IMR-90 (cell line): Measurements from ENCODE around the gene DMRTA1. TPM values are rescaled to one million over a fixed set of nuclear protein-coding genes. Genes with fewer than 3 reads are reported as not detected.

ENCODE experiments used
- ATAC-seq: fragments of 200-7000 bp; cut with Tn5 transposase; 2 replicates; pipeline ENCODE4 v1.9.1; 2020; ENCODE audit warnings: low read depth, mild to moderate bottlenecking, moderate library complexity
- BruUV-seq: library from RNA; stranded (reverse); fragments of 400-500 nt; replicated peaks from 2 replicates; lab custom pipeline; 2021; lab: Mats Ljungman, UMichigan
- CTCF ChIA-PET: fragments of 300-600 bp; formaldehyde crosslinking; extraction: SDS; loops from one replicate; lab custom pipeline; 2021; ENCODE audit warnings: antibody characterized with exemption; lab: Yijun Ruan, JAX
- POLR2A ChIA-PET: fragments of 300-600 bp; sonication (Branson Sonifier 250); formaldehyde crosslinking; loops from one replicate; lab custom pipeline; 2022; ENCODE audit warnings: antibody characterized with exemption; ENCODE audit not compliant: unreplicated experiment; lab: Charles Lee
- DNase-seq: peaks from one replicate; pipeline ENCODE4 v3.0.0; 2013
- H2AFZ ChIP-seq: replicated peaks from 2 replicates; pipeline ENCODE3; 2013; ENCODE audit warnings: low read length, mild to moderate bottlenecking; ENCODE audit not compliant: poor library complexity
- H2AK5ac ChIP-seq: 2 replicates; pipeline ENCODE4 v1.6.1; 2013; ENCODE audit warnings: low read depth, low read length, inconsistent platforms
- H2AK9ac ChIP-seq: replicated peaks from 2 replicates; pipeline ENCODE3; 2013; ENCODE audit warnings: mild to moderate bottlenecking, low read depth, low read length, moderate library complexity; ENCODE audit not compliant: poor library complexity
- H2BK120ac ChIP-seq: 2 replicates; pipeline ENCODE4 v1.6.1; 2013; ENCODE audit warnings: low read depth, low read length, inconsistent platforms
- H2BK15ac ChIP-seq: 3 replicates; pipeline ENCODE4 v1.6.1; 2013; ENCODE audit warnings: low read depth, low read length, inconsistent platforms
- H2BK20ac ChIP-seq: 2 replicates; pipeline ENCODE4 v1.6.1; 2013; ENCODE audit warnings: low read depth, mild to moderate bottlenecking, inconsistent platforms, low read length, moderate library complexity
- H2BK5ac ChIP-seq: 2 replicates; pipeline ENCODE4 v1.6.1; 2013; ENCODE audit warnings: mild to moderate bottlenecking, low read depth, low read length, inconsistent platforms; ENCODE audit not compliant: poor library complexity, severe bottlenecking
- H3K14ac ChIP-seq: replicated peaks from 2 replicates; pipeline ENCODE4 v1.6.1; 2013; ENCODE audit warnings: low read depth, low read length, inconsistent platforms
- H3K18ac ChIP-seq: 2 replicates; pipeline ENCODE4 v1.6.1; 2013; ENCODE audit warnings: low read depth, low read length, control low read depth
- H3K23ac ChIP-seq: 2 replicates; pipeline ENCODE4 v1.6.1; 2013; ENCODE audit warnings: low read depth, low read length, inconsistent platforms
- H3K27ac ChIP-seq: 2 replicates; pipeline ENCODE4 v1.5.1; 2013; ENCODE audit warnings: mild to moderate bottlenecking, control low read depth, low read length; ENCODE audit not compliant: insufficient read depth
- H3K27me3 ChIP-seq: 2 replicates; pipeline ENCODE4 v1.6.1; 2013; ENCODE audit warnings: low read length; ENCODE audit not compliant: control insufficient read depth, insufficient read depth
- H3K36me3 ChIP-seq: 2 replicates; pipeline ENCODE4 v1.6.1; 2013; ENCODE audit warnings: low read length, mixed read lengths; ENCODE audit not compliant: control insufficient read depth, insufficient read depth
- H3K4ac ChIP-seq: 2 replicates; pipeline ENCODE4 v1.6.1; 2013; ENCODE audit warnings: low read depth, low read length, inconsistent platforms
- H3K4me1 ChIP-seq: 2 replicates; pipeline ENCODE4 v1.6.1; 2013; ENCODE audit warnings: low read length, mixed read lengths; ENCODE audit not compliant: control insufficient read depth, insufficient read depth
- H3K4me2 ChIP-seq: 2 replicates; pipeline ENCODE4 v1.6.1; 2013; ENCODE audit warnings: low read depth, mild to moderate bottlenecking, control low read depth, low read length, moderate library complexity
- H3K4me3 ChIP-seq: 2 replicates; pipeline ENCODE4 v1.5.1; 2013; ENCODE audit warnings: low read depth, mild to moderate bottlenecking, control low read depth, low read length, moderate library complexity; ENCODE audit not compliant: insufficient read depth
- H3K56ac ChIP-seq: 2 replicates; pipeline ENCODE4 v1.6.1; 2013; ENCODE audit warnings: low read length, inconsistent platforms; ENCODE audit not compliant: insufficient read depth; ENCODE audit errors: extremely low read depth
- H3K79me1 ChIP-seq, 2 experiments: 2 replicates each; pipeline ENCODE4 v1.6.1; 2013; ENCODE audit warnings: low read length in 2 of 2, inconsistent platforms in 1 of 2, low read depth in 1 of 2
- H3K9ac ChIP-seq: 2 replicates; pipeline ENCODE4 v1.6.1; 2013; ENCODE audit warnings: low read depth, low read length, control low read depth
- H3K9me1 ChIP-seq: 2 replicates; pipeline ENCODE4 v1.6.1; 2013; ENCODE audit warnings: low read length, inconsistent platforms; ENCODE audit not compliant: insufficient read depth
- H3K9me3 ChIP-seq: 2 replicates; pipeline ENCODE4 v1.6.1; 2013; ENCODE audit warnings: low read length; ENCODE audit not compliant: control insufficient read depth, insufficient read depth
- H4K20me1 ChIP-seq: 2 replicates; pipeline ENCODE4 v1.6.1; 2013; ENCODE audit warnings: low read length, inconsistent platforms; ENCODE audit not compliant: insufficient read depth
- H4K5ac ChIP-seq: 2 replicates; pipeline ENCODE4 v1.6.1; 2013; ENCODE audit warnings: mild to moderate bottlenecking, low read depth, low read length, control low read depth
- H4K8ac ChIP-seq, 2 experiments: 2 replicates each; pipeline ENCODE4 v1.6.1; 2013; ENCODE audit warnings: low read depth in 2 of 2, low read length in 2 of 2, control low read depth in 1 of 2, inconsistent platforms in 1 of 2
- H4K91ac ChIP-seq: 2 replicates; pipeline ENCODE4 v1.6.1; 2013; ENCODE audit warnings: low read depth, low read length, inconsistent platforms; ENCODE audit not compliant: insufficient read depth
- BHLHE40 ChIP-seq: fragments of 150-350 bp; IDR thresholded peaks from 2 replicates; pipeline ENCODE4 v1.6.1; 2016; ENCODE audit warnings: mild to moderate bottlenecking, low read depth, low read length
- CEBPB ChIP-seq: IDR thresholded peaks from 2 replicates; pipeline ENCODE4 v1.6.1; 2012; ENCODE audit warnings: low read depth, low read length, improper control_type of control experiment
- CHD1 ChIP-seq: IDR thresholded peaks from 2 replicates; pipeline ENCODE4 v1.6.1; 2012; ENCODE audit warnings: low read depth, low read length, improper control_type of control experiment
- CTCF ChIP-seq: conservative IDR thresholded peaks from 2 replicates; pipeline ENCODE4 v1.5.1; 2012; ENCODE audit warnings: mild to moderate bottlenecking, low read depth, low read length, improper control_type of control experiment
- ELK1 ChIP-seq: fragments of 150-350 bp; IDR thresholded peaks from 2 replicates; pipeline ENCODE4 v1.6.1; 2016; ENCODE audit warnings: low read depth, mild to moderate bottlenecking, low read length, moderate library complexity, borderline replicate concordance
- FOS ChIP-seq: fragments of 150-350 bp; IDR thresholded peaks from 2 replicates; pipeline ENCODE4 v1.6.1; 2016; ENCODE audit warnings: low read depth, low read length
- MAFK ChIP-seq: IDR thresholded peaks from 2 replicates; pipeline ENCODE4 v1.6.1; 2012; ENCODE audit warnings: low read depth, low read length, improper control_type of control experiment
- MAZ ChIP-seq: IDR thresholded peaks from 2 replicates; pipeline ENCODE4 v1.6.1; 2012; ENCODE audit warnings: low read depth, mild to moderate bottlenecking, low read length, improper control_type of control experiment, moderate library complexity, borderline replicate concordance
- MXI1 ChIP-seq: IDR thresholded peaks from 2 replicates; pipeline ENCODE4 v1.6.1; 2012; ENCODE audit warnings: low read depth, mild to moderate bottlenecking, low read length, moderate library complexity, borderline replicate concordance
- NFE2L2 ChIP-seq: fragments of 150-350 bp; IDR thresholded peaks from 2 replicates; pipeline ENCODE4 v1.6.1; 2016; ENCODE audit warnings: low read depth, mild to moderate bottlenecking, low read length
- POLR2A ChIP-seq: IDR thresholded peaks from 2 replicates; pipeline ENCODE4 v1.6.1; 2012; ENCODE audit warnings: mild to moderate bottlenecking, low read depth, low read length
- RAD21 ChIP-seq: IDR thresholded peaks from 2 replicates; pipeline ENCODE4 v1.6.1; 2012; ENCODE audit warnings: low read length, improper control_type of control experiment
- RCOR1 ChIP-seq: IDR thresholded peaks from 2 replicates; pipeline ENCODE4 v1.6.1; 2012; ENCODE audit warnings: mild to moderate bottlenecking, low read length, improper control_type of control experiment; ENCODE audit not compliant: insufficient replicate concordance
- RFX5 ChIP-seq: IDR thresholded peaks from 2 replicates; pipeline ENCODE4 v1.8.0; 2012; ENCODE audit warnings: low read depth, mild to moderate bottlenecking, low read length, moderate library complexity
- SMC3 ChIP-seq: fragments of 150-350 bp; IDR thresholded peaks from 2 replicates; pipeline ENCODE4 v1.6.1; 2016; ENCODE audit warnings: low read depth, mild to moderate bottlenecking, antibody characterized with exemption, low read length, moderate library complexity
- USF2 ChIP-seq: fragments of 150-350 bp; IDR thresholded peaks from 2 replicates; pipeline ENCODE4 v1.6.1; 2017; ENCODE audit warnings: mild to moderate bottlenecking, antibody characterized with exemption, low read length, low read depth
- WGBS, 2 experiments: methylation state at CpG; one replicate each; pipeline versions ENCODE4 v1.1.5 to v1.1.7; 2013; ENCODE audit warnings: missing lambda C conversion rate in 2 of 2; ENCODE audit not compliant: insufficient read length in 1 of 2; ENCODE audit errors: extremely low coverage in 2 of 2; 5-methylcytosine and 5-hydroxymethylcytosine counted together
- dilution Hi-C: fragments of 300-500 bp; cut with HindIII; formaldehyde crosslinking; loops from one replicate; pipeline ENCODE4 v1.14.3; 2018; ENCODE audit warnings: low sequenced_read_pairs; ENCODE audit not compliant: unreplicated experiment
- in situ Hi-C: fragments of 300-500 bp; cut with MboI; formaldehyde crosslinking; loops from 3 replicates; pipeline ENCODE4 v1.14.3; 2019; ENCODE audit warnings: low sequenced_read_pairs, inconsistent platforms, mixed read lengths
- intact Hi-C: fragments of 100-400 bp; cut with micrococcal nuclease; formaldehyde crosslinking; loops from 2 replicates; pipeline ENCODE4 v1.10.0; 2022
- polyA plus RNA-seq, 3 experiments: library from polyadenylated mRNA; depleted of rRNA; stranded (reverse); fragments of >200 nt; gene quantifications; 2 replicates each; pipeline ENCODE4 v1.2.3, GENCODE V29; 2012; ENCODE audit warnings: low replicate concordance in 1 of 3
- total RNA-seq: library from RNA; depleted of rRNA; stranded (reverse); fragments of >200 nt; gene quantifications from 2 replicates; pipeline ENCODE4 v1.2.3, GENCODE V29; 2012

The DMRTA1 gene
- total and polyA plus RNA-seq, 2 of the 4 experiments (the other 2 are of a cell fraction): under 0.01 to 0.02 TPM

GRCh38 chr9:22455181-22455580, 8.6 kb downstream of the DMRTA1 start:
- no peak for TF ChIP-seq POLR2A
- TF ChIP-seq USF2: no peak
- TF ChIP-seq CHD1: no peak
- TF ChIP-seq MAFK: no peak
- no peak for TF ChIP-seq FOS
- TF ChIP-seq CEBPB: no peak
- no peak for TF ChIP-seq ELK1
- TF ChIP-seq MXI1: no peak
- TF ChIP-seq SMC3: no peak
- no peak for TF ChIP-seq RAD21
- TF ChIP-seq RFX5: no peak
- TF ChIP-seq NFE2L2: no peak
- no peak for TF ChIP-seq RCOR1
- no peak for TF ChIP-seq MAZ
- no peak for TF ChIP-seq CTCF
- TF ChIP-seq BHLHE40: no peak
- H2BK120ac ChIP-seq: no peak overlapping the region
- no peaks in the 10 kb centered on the region for H3K79me1 ChIP-seq
- no peak for DNase-seq
- ATAC-seq: no peak
- no peak overlapping the region for H3K27ac ChIP-seq
- BruUV-seq: no TSS peak
- dilution Hi-C loops (no loop called here), in situ Hi-C loops (loop anchor here (10.0 kb wide), 1 partner anchor 200 kb away; no protein-coding TSS in a partner anchor), intact Hi-C loops (loop anchor here (10.0 kb wide), 1 partner anchor 390 kb away; no protein-coding TSS in a partner anchor)
- no peaks in the 10 kb centered on the region for H4K20me1 ChIP-seq
- no peak overlapping the region for H2AK9ac ChIP-seq
- no peaks in the 10 kb centered on the region for H3K36me3 ChIP-seq
- no peak overlapping the region for H4K8ac ChIP-seq
- POLR2A ChIA-PET: no interaction called here
- H3K4me2 ChIP-seq: no peak overlapping the region
- H3K27me3 ChIP-seq: peaks cover 3% of the 10 kb centered on the region; the same call in 1 of the 2 replicates
- no peak overlapping the region for H4K91ac ChIP-seq
- H2AFZ ChIP-seq: no peak overlapping the region
- H3K4me3 ChIP-seq: no peak overlapping the region
- no peak overlapping the region for H2BK5ac ChIP-seq
- no peak overlapping the region for H2AK5ac ChIP-seq
- H3K9ac ChIP-seq: no peak overlapping the region
- no peak overlapping the region for H3K56ac ChIP-seq
- no CpG with 5 or more reads among the region's 4 CpGs for whole genome bisulfite sequencing, 2 experiments
- no peaks in the 10 kb centered on the region for H3K4me1 ChIP-seq
- no peaks in the 10 kb centered on the region for H3K9me3 ChIP-seq
- H2BK20ac ChIP-seq: no peak overlapping the region
- no peak overlapping the region for H3K4ac ChIP-seq
- no peak overlapping the region for H4K5ac ChIP-seq
- H3K9me1 ChIP-seq: no peaks in the 10 kb centered on the region
- CTCF ChIA-PET: no interaction called here
- H3K23ac ChIP-seq: no peak overlapping the region
- H3K14ac ChIP-seq: no peak overlapping the region
- H2BK15ac ChIP-seq: no peak overlapping the region
- H3K18ac ChIP-seq: no peak overlapping the region
